Neural cell (in vitro differentiated cells): ENCODE measurements around the gene SLC27A5. TPM values are rescaled to one million over a fixed set of nuclear protein-coding genes. Genes with fewer than 3 reads are reported as not detected.
A peak's percentile ranks its signal among the peaks of the same experiment; 100 is the strongest.

Experiments
- H2AFZ ChIP-seq: fragments of 200-600, 300-800 bp; sonication (generic), shearing (Covaris generic); 2 replicates; pipeline ENCODE4 v1.6.0; 2014; ENCODE audit warnings: low read depth, mild to moderate bottlenecking, antibody characterized with exemption, low read length, moderate library complexity
- H3F3A ChIP-seq: fragments of 200-600 bp; shearing (Covaris generic); 2 replicates; pipeline ENCODE4 v1.6.1; 2016; ENCODE audit warnings: mild to moderate bottlenecking, moderate library complexity, mixed read lengths, antibody characterized with exemption, low read length; ENCODE audit not compliant: insufficient read depth, poor library complexity, severe bottlenecking
- H3K27ac ChIP-seq: fragments of 200-600, 300-800 bp; sonication (generic), shearing (Covaris generic); 2 replicates; pipeline ENCODE4 v1.5.1; 2014; ENCODE audit warnings: mild to moderate bottlenecking, low read length, moderate library complexity
- H3K27me3 ChIP-seq: fragments of 300-800, 200-600 bp; sonication (generic), shearing (Covaris generic); 2 replicates; pipeline ENCODE4 v1.6.0; 2014; ENCODE audit warnings: mild to moderate bottlenecking, low read depth, low read length, moderate library complexity; ENCODE audit not compliant: insufficient read depth
- H3K36me3 ChIP-seq: fragments of 300-800, 200-600 bp; sonication (generic), shearing (Covaris generic); 2 replicates; pipeline ENCODE4 v1.5.1; 2014; ENCODE audit warnings: mild to moderate bottlenecking, antibody characterized with exemption, low read length, moderate library complexity; ENCODE audit not compliant: insufficient read depth
- H3K4me2 ChIP-seq: fragments of 300-800, 200-600 bp; sonication (generic), shearing (Covaris generic); 2 replicates; pipeline ENCODE4 v1.6.0; 2014; ENCODE audit warnings: mild to moderate bottlenecking, low read length
- H3K4me3 ChIP-seq: fragments of 300-800, 200-600 bp; sonication (generic), shearing (Covaris generic); 2 replicates; pipeline ENCODE4 v1.5.1; 2014; ENCODE audit warnings: mild to moderate bottlenecking, low read length, moderate library complexity
- H3K79me2 ChIP-seq: fragments of 200-600 bp; shearing (Covaris generic); replicated peaks from 2 replicates; pipeline ENCODE4 v1.6.0; 2014; ENCODE audit warnings: mild to moderate bottlenecking, low read length, moderate library complexity; ENCODE audit not compliant: insufficient read depth
- H3K9ac ChIP-seq: fragments of 300-800, 200-600 bp; sonication (generic), shearing (Covaris generic); 2 replicates; pipeline ENCODE4 v1.6.1; 2016; ENCODE audit warnings: mild to moderate bottlenecking, low read length, mixed read lengths
- H3K9me2 ChIP-seq: fragments of 200-600 bp; shearing (Covaris generic); 2 replicates; pipeline ENCODE4 v1.6.1; 2016; ENCODE audit warnings: mild to moderate bottlenecking, low read length, mixed read lengths; ENCODE audit not compliant: insufficient read depth
- H3K9me3 ChIP-seq: fragments of 200-600, 300-800 bp; sonication (generic), shearing (Covaris generic); 2 replicates; pipeline ENCODE4 v1.6.1; 2016; ENCODE audit warnings: mild to moderate bottlenecking, mixed run types, low read length, moderate library complexity, mixed read lengths
- H4K20me1 ChIP-seq: fragments of 200-600 bp; shearing (Covaris generic); 2 replicates; pipeline ENCODE4 v1.6.1; 2016; ENCODE audit warnings: mild to moderate bottlenecking, mixed run types; ENCODE audit not compliant: insufficient read depth
- EP300 ChIP-seq: fragments of 450-650 bp; conservative IDR thresholded peaks from 2 replicates; pipeline ENCODE4 v1.6.1; 2014; ENCODE audit warnings: antibody characterized with exemption, mild to moderate bottlenecking, moderate library complexity; ENCODE audit not compliant: poor library complexity, severe bottlenecking
- EZH2 ChIP-seq: fragments of 200-600, 300-800 bp; shearing (Covaris generic), sonication (generic); IDR thresholded peaks from 2 replicates; pipeline ENCODE4 v1.6.1; 2014; ENCODE audit warnings: antibody characterized with exemption, low read length, borderline replicate concordance, mild to moderate bottlenecking; ENCODE audit not compliant: insufficient read depth, poor library complexity, severe bottlenecking
- MXI1 ChIP-seq: fragments of 450-650 bp; conservative IDR thresholded peaks from 2 replicates; pipeline ENCODE4 v1.6.1; 2014; ENCODE audit warnings: antibody characterized with exemption, mild to moderate bottlenecking; ENCODE audit not compliant: poor library complexity, severe bottlenecking
- POLR2AphosphoS5 ChIP-seq: IDR thresholded peaks from 2 replicates; pipeline ENCODE4 v1.6.1; 2012
- RAD21 ChIP-seq: fragments of 450-650 bp; conservative IDR thresholded peaks from 2 replicates; pipeline ENCODE4 v1.6.1; 2014; ENCODE audit warnings: antibody characterized with exemption, mild to moderate bottlenecking, moderate library complexity
- REST ChIP-seq: IDR thresholded peaks from 2 replicates; pipeline ENCODE4 v1.6.1; 2012; ENCODE audit warnings: borderline replicate concordance
- SMC3 ChIP-seq: fragments of 450-650 bp; conservative IDR thresholded peaks from 2 replicates; pipeline ENCODE4 v1.6.1; 2014; ENCODE audit warnings: antibody characterized with exemption, mild to moderate bottlenecking, moderate library complexity; ENCODE audit not compliant: poor library complexity
- TAF1 ChIP-seq: IDR thresholded peaks from 2 replicates; pipeline ENCODE4 v1.6.1; 2012; ENCODE audit warnings: low read depth
- polyA plus RNA-seq: library from polyadenylated mRNA; depleted of rRNA; stranded (reverse); fragments of >200 nt; gene quantifications from 2 replicates; pipeline ENCODE4 v1.2.3, GENCODE V29; 2014
- TF ChIP-seq, protein P1 (sequence below): fragments of 450-650 bp; IDR thresholded peaks from 2 replicates; pipeline ENCODE4 v1.5.1; 2014; ENCODE audit warnings: antibody characterized with exemption, mild to moderate bottlenecking, moderate library complexity; ENCODE audit not compliant: poor library complexity, severe bottlenecking

The SLC27A5 gene
- polyA plus RNA-seq, 1 donor from 2014 or later = 14.9 TPM

DNA sequence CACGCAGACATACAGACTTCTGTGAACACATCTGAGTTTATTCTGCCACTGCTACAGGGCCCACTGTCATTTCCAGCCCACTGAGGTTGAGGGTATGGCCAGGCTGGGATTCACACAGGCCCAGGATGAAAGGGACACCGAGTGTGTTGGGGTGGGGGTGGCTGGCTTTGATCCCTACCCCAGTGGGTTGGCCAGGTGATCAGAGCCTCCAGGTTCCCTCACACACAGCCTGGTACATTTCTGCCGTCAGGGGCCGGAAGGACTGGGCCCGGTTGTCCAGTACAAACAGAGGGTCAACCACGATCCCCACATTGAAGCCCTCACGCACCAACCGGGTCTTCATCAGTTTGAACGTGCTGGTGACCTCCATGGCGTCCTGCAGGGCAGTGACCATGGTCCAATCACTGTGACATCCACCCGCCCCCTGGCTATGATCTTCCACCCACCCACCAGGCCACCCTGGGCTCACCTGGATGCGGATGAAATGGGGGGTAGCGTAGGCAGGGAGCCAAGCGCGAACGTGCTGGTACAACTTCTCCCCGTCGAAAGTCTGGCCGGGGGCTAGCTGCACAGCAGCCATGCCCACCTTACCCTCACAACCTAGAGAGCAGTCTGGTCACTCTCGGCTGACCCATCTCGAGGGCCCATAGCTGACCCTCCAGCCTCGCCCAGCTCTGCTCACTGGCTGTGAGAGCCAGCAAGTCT is 13.3 kb downstream of the SLC27A5 start:
- Histone ChIP-seq H3K4me2 (no peak overlapping the region), H3K9ac (peak overlapping the region; percentile 67), H3K79me2 (no peaks in the 10 kb centered on the region), H3K9me3 (no peaks in the 10 kb centered on the region), H3K27ac (no peak overlapping the region), H3F3A (no peaks in the 10 kb centered on the region), H4K20me1 (no peaks in the 10 kb centered on the region), H3K9me2 (no peaks in the 10 kb centered on the region), H2AFZ (peak overlapping the region; percentile 62), H3K27me3 (no peaks in the 10 kb centered on the region), H3K4me3 (peak overlapping the region; percentile 68), H3K36me3 (no peaks in the 10 kb centered on the region)
- no peak for TF ChIP-seq POLR2AphosphoS5

GRCh38 chr19:58497634-58498170 is 14.1 kb downstream of the SLC27A5 start:
- Histone ChIP-seq H3K4me3 (no peak overlapping the region), H3K79me2 (no peaks in the 10 kb centered on the region), H3K9me2 (no peaks in the 10 kb centered on the region), H3K27me3 (no peaks in the 10 kb centered on the region), H3K9ac (no peak overlapping the region), H2AFZ (no peak overlapping the region), H3K27ac (no peak overlapping the region), H3K36me3 (no peaks in the 10 kb centered on the region), H3K9me3 (no peaks in the 10 kb centered on the region), H3F3A (no peaks in the 10 kb centered on the region), H3K4me2 (no peak overlapping the region), H4K20me1 (no peaks in the 10 kb centered on the region)
- no peak for TF ChIP-seq EP300
- no peak for TF ChIP-seq RAD21
- TF ChIP-seq, protein P1, sequence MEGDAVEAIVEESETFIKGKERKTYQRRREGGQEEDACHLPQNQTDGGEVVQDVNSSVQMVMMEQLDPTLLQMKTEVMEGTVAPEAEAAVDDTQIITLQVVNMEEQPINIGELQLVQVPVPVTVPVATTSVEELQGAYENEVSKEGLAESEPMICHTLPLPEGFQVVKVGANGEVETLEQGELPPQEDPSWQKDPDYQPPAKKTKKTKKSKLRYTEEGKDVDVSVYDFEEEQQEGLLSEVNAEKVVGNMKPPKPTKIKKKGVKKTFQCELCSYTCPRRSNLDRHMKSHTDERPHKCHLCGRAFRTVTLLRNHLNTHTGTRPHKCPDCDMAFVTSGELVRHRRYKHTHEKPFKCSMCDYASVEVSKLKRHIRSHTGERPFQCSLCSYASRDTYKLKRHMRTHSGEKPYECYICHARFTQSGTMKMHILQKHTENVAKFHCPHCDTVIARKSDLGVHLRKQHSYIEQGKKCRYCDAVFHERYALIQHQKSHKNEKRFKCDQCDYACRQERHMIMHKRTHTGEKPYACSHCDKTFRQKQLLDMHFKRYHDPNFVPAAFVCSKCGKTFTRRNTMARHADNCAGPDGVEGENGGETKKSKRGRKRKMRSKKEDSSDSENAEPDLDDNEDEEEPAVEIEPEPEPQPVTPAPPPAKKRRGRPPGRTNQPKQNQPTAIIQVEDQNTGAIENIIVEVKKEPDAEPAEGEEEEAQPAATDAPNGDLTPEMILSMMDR = no peak
- TF ChIP-seq EZH2 = no peak
- no peak for TF ChIP-seq POLR2AphosphoS5

DNA sequence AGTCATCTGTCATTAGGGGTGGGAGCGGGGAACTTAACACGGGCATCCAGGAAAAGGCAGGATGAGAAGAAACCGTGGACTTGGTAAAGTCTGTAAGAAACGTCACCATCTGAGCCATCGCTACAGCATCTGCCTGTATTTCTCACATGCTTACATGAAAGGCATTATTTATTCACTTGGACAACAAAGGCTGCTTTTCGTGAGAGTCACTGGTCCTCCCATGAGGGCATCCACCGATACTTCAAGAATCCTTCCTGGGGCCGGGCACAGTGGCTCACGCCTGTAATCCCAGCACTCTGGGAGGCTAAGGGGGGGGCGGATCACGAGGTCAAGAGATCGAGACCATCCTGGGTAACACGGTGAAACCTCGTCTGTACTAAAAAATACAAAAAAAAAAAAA is 19.5 kb downstream of the SLC27A5 start:
- Histone ChIP-seq H3K4me3 (no peak overlapping the region), H3K9ac (no peak overlapping the region), H3K79me2 (no peaks in the 10 kb centered on the region), H2AFZ (no peak overlapping the region), H3K27me3 (no peaks in the 10 kb centered on the region), H3K36me3 (no peaks in the 10 kb centered on the region), H3K4me2 (no peak overlapping the region), H3F3A (no peaks in the 10 kb centered on the region), H4K20me1 (no peaks in the 10 kb centered on the region), H3K27ac (no peak overlapping the region), H3K9me2 (no peaks in the 10 kb centered on the region), H3K9me3 (no peaks in the 10 kb centered on the region)
- TF ChIP-seq POLR2AphosphoS5 (no peak), SMC3 (no peak), EP300 (no peak), REST (no peak), EZH2 (no peak), RAD21 (no peak), TAF1 (no peak), MXI1 (no peak)
- TF ChIP-seq, protein P1 = no peak
